ENCODE results near the gene NCF2. TPM values are rescaled to one million over a fixed set of nuclear protein-coding genes. Genes with fewer than 3 reads are reported as not detected.

Gene NCF2
- total RNA-seq, 4 donors from 2014 or later, result 20.4 to 85.0 (median 44.4) TPM

GRCh38 chr1:183602510-183602909, 12.3 kb upstream of the NCF2 start:
- TF ChIP-seq CTCF (IDR thresholded peaks at IDR 0.05), result no peak
- no peak for ATAC-seq (ENCODE audit: low FRiP score)
- no peak for DNase-seq (ENCODE audit: low spot score)

- DNase-seq (ENCODE audit: low spot score), result no peak
- ATAC-seq (ENCODE audit: low FRiP score), result no peak
- no peak for TF ChIP-seq CTCF (IDR thresholded peaks at IDR 0.05)
These were observed 10.4 kb upstream of the NCF2 start for GRCh38 chr1:183600634-183601033.

GRCh38 chr1:183600136-183600535, 9.9 kb upstream of the NCF2 start:
- DNase-seq (ENCODE audit: low spot score) (no peak), ATAC-seq (ENCODE audit: low FRiP score) (peak; percentile 52)
- TF ChIP-seq CTCF (IDR thresholded peaks at IDR 0.05), result no peak

GRCh38 chr1:183598386-183598785, 8.1 kb upstream of the NCF2 start:
- no peak for DNase-seq (ENCODE audit: low spot score)
- no peak for ATAC-seq (ENCODE audit: low FRiP score)
- no peak for TF ChIP-seq CTCF (IDR thresholded peaks at IDR 0.05)

- DNase-seq (ENCODE audit: low spot score), result no peak
- no peak for TF ChIP-seq CTCF (IDR thresholded peaks at IDR 0.05)
- ATAC-seq (ENCODE audit: low FRiP score), result no peak
These were observed 7.5 kb upstream of the NCF2 start for GRCh38 chr1:183597656-183598347.

GRCh38 chr1:183596500-183596899, 6.2 kb upstream of the NCF2 start:
- ATAC-seq (ENCODE audit: low FRiP score) (no peak), DNase-seq (ENCODE audit: low spot score) (no peak)
- no peak for TF ChIP-seq CTCF (IDR thresholded peaks at IDR 0.05)

GRCh38 chr1:183595537-183595936, 5.3 kb upstream of the NCF2 start:
- ATAC-seq (ENCODE audit: low FRiP score) (no peak), DNase-seq (ENCODE audit: low spot score) (no peak)
- TF ChIP-seq CTCF (IDR thresholded peaks at IDR 0.05), result no peak
